K562 (cell line): ENCODE measurements around the gene BLCAP. TPM values are rescaled to one million over a fixed set of nuclear protein-coding genes. Genes with fewer than 3 reads are reported as not detected.

Experiments used
- ATAC-seq: fragments of 200-7000 bp; cut with Tn5 transposase; 3 replicates; pipeline ENCODE4 v1.9.1; 2020; ENCODE audit warnings: moderate library complexity
- BruUV-seq: library from RNA; stranded (reverse); fragments of 400-500 nt; replicated peaks from 2 replicates; lab custom pipeline; 2021; lab: Mats Ljungman, UMichigan
- CTCF ChIA-PET: fragments of 300-600 bp; formaldehyde crosslinking; extraction: SDS; loops from one replicate; lab custom pipeline; 2021; ENCODE audit warnings: low intra/inter-chr PET ratio; lab: Yijun Ruan, JAX
- POLR2A ChIA-PET: fragments of 300-600, 350-650 bp; sonication (Branson Sonifier 250); formaldehyde crosslinking; extraction: SDS; loops from one replicate; lab custom pipeline; 2021; ENCODE audit warnings: antibody characterized with exemption, inconsistent platforms; lab: Yijun Ruan, JAX
- DNase-seq, 4 experiments: peaks; one replicate each; pipeline versions ENCODE4 v3.0.0 to v3.0.0-alpha.2; 2011 to 2018; ENCODE audit warnings: low spot score in 3 of 4, mixed read lengths in 3 of 4; ENCODE audit errors: extremely low read depth in 1 of 4
- FAIRE-seq: peaks from 2 replicates; lab custom pipeline; 2011; peaks lifted over from hg19 to GRCh38; lab: Jason Lieb, UNC
- H2AFZ ChIP-seq: 2 replicates; pipeline ENCODE4 v1.6.0; 2011; ENCODE audit warnings: low read depth, low read length, control low read depth, inconsistent platforms
- H3K27ac ChIP-seq: fragments of 200-600 bp; 3 replicates; pipeline ENCODE4 v1.8.0; 2011; ENCODE audit warnings: low read depth, mild to moderate bottlenecking, control low read depth, inconsistent platforms, low read length, moderate library complexity, mixed read lengths; ENCODE audit errors: extremely low read depth
- H3K27me3 ChIP-seq, 2 experiments: fragments of 300-600 bp in 1 of 2; 2 replicates in 1 of 2; 3 replicates in 1 of 2; pipeline versions ENCODE4 v1.6.0 to v1.8.0; 2011; ENCODE audit warnings: inconsistent platforms in 2 of 2, low read length in 2 of 2, mild to moderate bottlenecking in 1 of 2, mixed read lengths in 1 of 2, moderate library complexity in 1 of 2; ENCODE audit not compliant: control insufficient read depth in 2 of 2, insufficient read depth in 2 of 2
- H3K36me3 ChIP-seq: fragments of 300-600 bp; 3 replicates; pipeline ENCODE4 v1.8.0; 2011; ENCODE audit warnings: mild to moderate bottlenecking, low read length, inconsistent platforms; ENCODE audit not compliant: control insufficient read depth, insufficient read depth
- H3K4me1 ChIP-seq, 2 experiments: fragments of 200-600 bp in 1 of 2; replicated peaks in 1 of 2; 2 replicates in 1 of 2; 3 replicates in 1 of 2; pipeline versions ENCODE4 v1.5.1 to v1.8.0; 2011; ENCODE audit warnings: inconsistent platforms in 2 of 2, low read length in 2 of 2, mild to moderate bottlenecking in 1 of 2, mixed read lengths in 1 of 2, moderate library complexity in 1 of 2; ENCODE audit not compliant: control insufficient read depth in 2 of 2, insufficient read depth in 2 of 2
- H3K4me2 ChIP-seq: 2 replicates; pipeline ENCODE4 v1.6.1; 2011; ENCODE audit warnings: low read length, control low read depth, inconsistent platforms, mixed read lengths; ENCODE audit not compliant: insufficient read depth
- H3K4me3 ChIP-seq: fragments of 200-600 bp; sonication (generic), shearing (Covaris generic); 2 replicates; pipeline ENCODE4 v1.5.1; 2016; ENCODE audit warnings: control low read depth, inconsistent platforms
- H3K79me2 ChIP-seq: fragments of 200-600 bp; 3 replicates; pipeline ENCODE4 v1.8.0; 2011; ENCODE audit warnings: low read length, inconsistent platforms; ENCODE audit not compliant: control insufficient read depth, insufficient read depth
- H3K9ac ChIP-seq, 2 experiments: 2 replicates each; pipeline versions ENCODE4 v1.6.0 to v1.6.1; 2011; ENCODE audit warnings: low read depth in 2 of 2, low read length in 2 of 2, control low read depth in 1 of 2, inconsistent platforms in 1 of 2, mild to moderate bottlenecking in 1 of 2, mixed read lengths in 1 of 2; ENCODE audit not compliant: insufficient read depth in 1 of 2
- H3K9me1 ChIP-seq: one replicate; pipeline ENCODE4 v1.6.0; 2011; ENCODE audit warnings: inconsistent platforms, mild to moderate bottlenecking, low read length, moderate library complexity; ENCODE audit not compliant: control insufficient read depth, insufficient read depth
- H3K9me3 ChIP-seq: replicated peaks from 2 replicates; pipeline ENCODE4 v1.5.1; 2011; ENCODE audit warnings: low read depth, low read length, inconsistent platforms; ENCODE audit not compliant: control insufficient read depth, insufficient read depth
- H4K20me1 ChIP-seq: replicated peaks from 2 replicates; pipeline ENCODE4 v1.6.1; 2011; ENCODE audit warnings: low read length, inconsistent platforms, mixed read lengths; ENCODE audit not compliant: control insufficient read depth, insufficient read depth
- BMI1 ChIP-seq: fragments of 150-350 bp; IDR thresholded peaks from 2 replicates; pipeline ENCODE4 v1.6.1; 2014; ENCODE audit warnings: low read length
- CSDE1 ChIP-seq, 2 experiments: fragments of 450-650 bp; IDR thresholded peaks; 2 replicates each; pipeline ENCODE4 v1.6.1; 2016; ENCODE audit warnings: mild to moderate bottlenecking in 1 of 2
- RFX1 ChIP-seq: fragments of 450-650 bp; IDR thresholded peaks from 2 replicates; pipeline ENCODE4 v1.6.1; 2016; ENCODE audit warnings: mild to moderate bottlenecking, moderate library complexity
- SRSF1 ChIP-seq: fragments of 200-400 bp; formaldehyde crosslinking; IDR thresholded peaks from 2 replicates; pipeline ENCODE4 v1.6.1; 2017; ENCODE audit warnings: mild to moderate bottlenecking, low read depth, low read length, moderate library complexity
- U2AF2 ChIP-seq: fragments of 200-400 bp; formaldehyde crosslinking; optimal IDR thresholded peaks from 2 replicates; pipeline ENCODE3; 2017; ENCODE audit warnings: low read depth, mild to moderate bottlenecking, low read length
- WGBS: fragments of 100-300 bp; shearing (Covaris generic); methylation state at CpG from one replicate; pipeline ENCODE4 v1.1.6; 2016; ENCODE audit warnings: low coverage, mixed read lengths; ENCODE audit not compliant: insufficient coverage; ENCODE audit errors: missing lambda C conversion rate; 5-methylcytosine and 5-hydroxymethylcytosine counted together
- in situ Hi-C: fragments of 300-500 bp; cut with MboI; formaldehyde crosslinking; loops from 4 replicates; pipeline ENCODE4 v1.15.0; 2018; ENCODE audit warnings: inconsistent platforms, mixed read lengths
- intact Hi-C: fragments of 100-400 bp; cut with micrococcal nuclease; formaldehyde crosslinking; loops from 2 replicates; pipeline ENCODE4 v1.14.2; 2022
- polyA plus RNA-seq, 8 experiments: library from polyadenylated mRNA; depleted of rRNA in 4 of 8; stranded (reverse) in 5 of 8; unstranded in 3 of 8; fragments of >200 nt; fragmentation: Nextera tagmentation in 2 of 8; fragmentation: Illumina TruSeq in 1 of 8; extraction: Ambion mirVana in 2 of 8; extraction: Trizol in 1 of 8; gene quantifications; 2 replicates each; pipeline versions ENCODE4 v1.2.1 to v1.2.3, GENCODE V29; 2011 to 2014; ENCODE audit warnings: inconsistent platforms in 1 of 8, missing spikeins in 1 of 8
- total RNA-seq, 7 experiments: library from RNA; depleted of rRNA in 6 of 7; stranded (reverse); fragments of >200 nt in 6 of 7; fragmentation: Illumina TruSeq in 2 of 7; extraction: Trizol in 2 of 7; gene quantifications; 2 replicates each; pipeline versions ENCODE4 v1.2.1 to v1.2.3, GENCODE V29; 2011 to 2021; ENCODE audit warnings: low replicate concordance in 1 of 7
- TF ChIP-seq, protein P1 (sequence below): fragments of 250-450 bp; sonication (Bioruptor Pico); IDR thresholded peaks from 2 replicates; pipeline ENCODE4 v1.5.0; 2021; ENCODE audit warnings: mild to moderate bottlenecking, moderate library complexity
- TF ChIP-seq, protein P2 (sequence below): fragments of 450-650 bp; formaldehyde crosslinking; IDR thresholded peaks from 2 replicates; pipeline ENCODE4 v1.4.0; 2022; ENCODE audit warnings: mild to moderate bottlenecking, moderate library complexity

The BLCAP gene
- total and polyA plus RNA-seq, 9 of the 15 experiments (the other 6 are each of a cell fraction or from before 2014, with no cell fraction given): 16.9 to 41.5 (median 27.6) TPM

DNA sequence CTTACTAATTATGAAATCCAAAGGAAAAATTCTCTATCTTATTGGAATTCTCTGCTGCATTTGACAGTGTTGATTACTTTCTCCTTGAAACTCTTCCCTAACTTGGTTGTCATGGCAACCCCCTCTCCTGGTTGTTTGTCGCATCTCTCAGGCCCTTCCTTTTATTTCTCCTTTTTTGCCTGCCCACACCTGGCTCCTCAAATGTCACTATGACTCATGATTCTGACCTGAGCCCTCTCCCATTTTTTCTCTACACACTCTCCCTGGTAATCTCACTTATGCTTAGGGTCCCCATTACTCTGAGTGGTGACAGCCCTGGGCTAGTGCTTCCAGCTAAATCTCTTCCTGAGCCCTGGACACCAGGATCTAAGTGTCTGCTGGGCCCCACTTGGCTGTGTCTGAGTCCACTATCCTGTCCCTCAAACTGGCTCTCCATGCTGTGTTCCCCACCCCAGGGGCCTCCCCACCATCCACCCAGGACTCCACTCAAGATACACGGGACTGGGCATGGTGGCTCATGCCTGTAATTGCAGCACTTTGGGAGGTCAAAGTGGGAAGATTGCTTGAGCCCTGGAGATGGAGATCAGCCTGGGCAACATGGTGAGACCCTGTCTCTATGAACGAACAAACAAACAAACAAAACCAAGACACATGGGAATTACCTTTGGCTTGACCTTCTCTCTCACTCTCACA is 23.1 kb downstream of the BLCAP start:
- H3K9ac ChIP-seq: no peak overlapping the region
- POLR2A ChIA-PET: no interaction called here
- TF ChIP-seq, protein P1, sequence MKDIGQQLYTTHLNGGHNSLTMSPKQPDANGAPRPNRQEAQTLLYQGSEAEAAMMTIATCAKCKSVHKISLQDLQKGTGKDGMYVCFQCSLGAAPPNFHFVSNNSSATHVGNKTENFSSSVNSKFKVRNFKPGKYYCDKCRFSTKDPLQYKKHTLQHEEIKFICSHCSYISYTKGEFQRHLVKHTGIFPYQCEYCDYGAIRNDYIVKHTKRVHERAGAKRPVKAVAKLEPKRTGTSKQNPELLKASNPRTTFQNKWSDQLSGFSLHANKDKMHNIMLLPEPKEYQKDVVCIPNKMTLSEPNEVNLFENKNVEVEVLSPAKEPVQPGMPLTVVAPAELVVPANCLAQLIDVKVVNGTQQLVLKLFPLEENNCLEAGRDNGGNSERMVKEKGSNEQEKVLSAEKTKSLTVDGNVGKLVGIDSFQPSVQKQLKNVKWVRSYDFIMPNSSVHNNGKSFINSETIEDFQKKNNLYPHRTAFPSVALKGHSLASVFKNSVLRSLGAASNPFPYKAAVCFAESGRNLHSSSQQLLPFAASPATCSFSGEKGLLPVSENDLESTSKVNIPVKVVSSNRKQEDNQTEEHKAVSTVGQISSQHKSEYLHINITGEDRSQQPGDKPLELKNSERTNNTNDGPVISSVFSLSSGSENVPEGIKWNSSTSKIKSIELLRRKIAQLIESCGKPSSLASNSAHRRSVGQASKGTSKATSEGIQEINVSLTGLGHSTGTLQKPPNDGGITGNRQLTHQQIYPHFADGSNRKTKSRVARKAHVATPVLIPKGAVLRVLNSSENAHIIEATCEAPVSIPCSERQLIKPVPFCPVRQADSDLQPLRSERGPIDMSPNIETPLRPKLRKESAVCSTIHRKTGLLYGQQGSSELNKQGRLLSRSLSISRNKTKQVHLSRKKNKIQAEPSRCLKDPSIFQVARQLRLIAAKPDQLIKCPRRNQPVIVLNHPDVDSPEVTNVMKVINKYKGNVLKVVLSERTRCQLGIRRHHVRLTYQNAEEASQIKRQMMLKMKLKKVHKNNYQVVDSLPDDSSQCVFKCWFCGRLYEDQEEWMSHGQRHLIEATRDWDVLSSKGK (CRISPR knock-in tag): no peak
- peak in 1 of 2 experiments; percentile 57; a peak in 1 of 4 replicates for TF ChIP-seq CSDE1 (IDR thresholded peaks at IDR 0.05)
- no peak for TF ChIP-seq SRSF1
- no peak for TF ChIP-seq U2AF2
- peak; percentile 94 for TF ChIP-seq RFX1
- TF ChIP-seq, protein P2, sequence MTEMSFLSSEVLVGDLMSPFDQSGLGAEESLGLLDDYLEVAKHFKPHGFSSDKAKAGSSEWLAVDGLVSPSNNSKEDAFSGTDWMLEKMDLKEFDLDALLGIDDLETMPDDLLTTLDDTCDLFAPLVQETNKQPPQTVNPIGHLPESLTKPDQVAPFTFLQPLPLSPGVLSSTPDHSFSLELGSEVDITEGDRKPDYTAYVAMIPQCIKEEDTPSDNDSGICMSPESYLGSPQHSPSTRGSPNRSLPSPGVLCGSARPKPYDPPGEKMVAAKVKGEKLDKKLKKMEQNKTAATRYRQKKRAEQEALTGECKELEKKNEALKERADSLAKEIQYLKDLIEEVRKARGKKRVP (CRISPR knock-in tag): no peak
- 0 out of 2 replicates have a peak, but pooled peaks have one; percentile 20 for TF ChIP-seq BMI1

More for the DNA sequence above, 23.1 kb downstream of the BLCAP start:
- ATAC-seq (no peak), DNase-seq (no peak), FAIRE-seq (no peak)
- in situ Hi-C loops (no loop called here), intact Hi-C loops (no loop called here)
- no peaks in the 10 kb centered on the region for H3K9me3 ChIP-seq
- no peaks in the 10 kb centered on the region for H3K9me1 ChIP-seq
- no peaks in the 10 kb centered on the region; a peak in 1 of 5 replicates for H3K4me1 ChIP-seq
- no peaks in the 10 kb centered on the region for H3K79me2 ChIP-seq
- H3K27ac ChIP-seq: no peak overlapping the region
- H2AFZ ChIP-seq: no peak overlapping the region
- no peak overlapping the region for H3K4me3 ChIP-seq
- H3K27me3 ChIP-seq: no peaks in the 10 kb centered on the region
- no peaks in the 10 kb centered on the region for H3K36me3 ChIP-seq
- 20% methylated on average over 3 of the region's 3 CpGs for WGBS
- H4K20me1 ChIP-seq: peaks cover 12% of the 10 kb centered on the region; the same call in 1 of the 2 replicates
- no TSS peak for BruUV-seq
- H3K4me2 ChIP-seq: no peak overlapping the region
- CTCF ChIA-PET: no interaction called here
